IPS DF 19.7 (cell line): Measurements from ENCODE around the gene BMP7.

Source experiments
- DNase-seq: peaks from one replicate; pipeline ENCODE4 v3.0.0-alpha.2; 2013; ENCODE audit warnings: low read depth, low spot score

BMP7 gene

DNA sequence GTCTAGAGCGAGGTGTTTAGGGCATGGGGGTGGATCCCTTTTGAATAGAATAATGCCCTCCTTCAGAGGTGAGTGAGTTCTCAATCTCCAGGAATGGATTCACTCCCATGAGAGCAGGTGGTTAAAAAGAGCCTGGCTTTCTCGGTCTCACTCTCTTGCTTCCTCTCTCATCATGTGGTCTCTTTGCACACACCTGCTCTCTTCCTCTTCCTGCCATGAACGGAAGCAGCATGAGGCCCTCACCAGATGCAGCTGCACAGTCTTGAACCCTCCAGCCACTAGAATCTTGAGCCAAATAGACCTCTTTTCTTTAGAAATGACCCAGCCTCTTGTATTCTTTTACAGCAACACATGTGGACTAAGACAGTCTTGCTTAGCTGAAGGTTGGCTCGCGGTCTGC, 119.3 kb downstream of the BMP7 start:
- no peak for DNase-seq

DNA sequence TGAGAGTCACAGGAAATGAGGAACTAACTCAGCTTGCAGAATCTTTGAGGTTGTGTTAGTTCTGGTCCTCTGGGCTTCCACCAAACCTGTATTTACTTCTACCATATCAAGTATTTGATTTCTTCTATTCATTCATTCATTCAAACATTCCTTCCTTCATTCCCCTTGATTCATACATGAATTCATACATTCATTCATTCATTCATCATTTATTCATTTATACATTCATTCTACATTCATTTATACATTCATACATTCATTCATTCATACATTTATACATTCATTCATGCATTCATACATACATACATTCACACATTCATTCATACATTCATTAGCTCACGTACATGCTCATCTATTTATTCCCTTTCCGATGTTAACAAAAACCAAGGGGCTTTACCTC, 120.3 kb downstream of the BMP7 start:
- no peak for DNase-seq

DNA sequence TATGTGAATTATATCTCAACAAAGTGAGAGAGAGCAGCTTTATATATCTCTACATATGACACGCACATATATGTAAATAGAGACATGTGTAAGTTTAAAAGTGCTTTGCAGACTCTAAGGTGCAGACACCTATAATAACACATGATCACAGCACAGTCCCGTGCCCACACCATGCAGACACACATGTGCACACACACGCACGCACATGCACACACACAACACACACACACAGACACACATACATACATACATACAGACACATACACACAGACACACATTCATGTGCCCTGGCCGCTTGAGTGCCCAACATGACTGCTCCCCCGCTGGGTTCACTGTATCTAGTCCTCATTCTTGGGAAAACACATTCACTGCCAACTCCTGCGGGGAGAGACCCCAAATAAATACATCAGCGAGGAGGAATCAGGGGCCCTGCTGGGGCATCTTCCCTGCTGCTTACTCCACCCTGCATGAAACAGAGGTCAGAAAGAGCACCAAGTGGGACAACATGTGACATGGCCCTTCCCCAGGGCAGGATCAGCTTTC, 121.3 kb downstream of the BMP7 start:
- no peak for DNase-seq

DNA sequence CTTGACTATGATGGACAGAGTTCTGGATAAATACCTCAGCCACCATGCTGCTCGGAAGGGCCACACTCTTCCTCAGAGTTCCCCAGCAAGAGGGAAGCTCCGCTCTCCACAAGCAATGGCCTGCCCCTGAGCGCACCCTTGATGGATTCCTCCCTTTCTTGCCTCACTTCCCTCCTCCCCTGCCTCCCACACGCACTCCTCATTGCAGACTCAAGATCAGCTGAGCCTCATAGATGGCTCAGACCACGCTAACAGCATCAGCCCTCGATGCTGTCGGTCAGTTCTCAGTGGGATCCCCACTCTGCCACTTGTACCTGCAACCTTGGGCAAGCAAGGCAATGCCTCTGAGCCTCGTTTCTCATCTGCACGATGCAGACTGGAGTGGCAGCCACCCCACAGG, 123.3 kb downstream of the BMP7 start:
- DNase-seq, result no peak

DNA sequence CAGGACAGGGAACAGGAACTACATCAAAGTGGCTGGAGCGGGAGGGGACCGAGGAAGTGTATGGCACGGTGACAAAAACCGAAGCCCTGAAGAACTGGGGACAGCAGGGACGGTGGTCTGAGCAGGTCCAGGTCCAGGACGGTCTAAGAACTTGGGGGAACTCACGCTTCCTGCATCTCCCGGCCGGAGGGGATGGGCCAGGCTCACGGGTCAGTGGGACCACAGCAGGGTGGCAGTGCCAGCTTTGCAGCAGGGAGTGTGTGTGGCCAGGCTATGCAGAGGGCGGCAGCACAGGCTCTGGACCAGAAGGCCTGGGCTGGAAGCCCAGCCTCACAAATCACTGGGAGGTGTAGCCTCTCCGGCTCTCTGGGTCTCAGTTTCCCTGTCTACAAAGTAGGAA, 123.8 kb downstream of the BMP7 start:
- no peak for DNase-seq

DNA sequence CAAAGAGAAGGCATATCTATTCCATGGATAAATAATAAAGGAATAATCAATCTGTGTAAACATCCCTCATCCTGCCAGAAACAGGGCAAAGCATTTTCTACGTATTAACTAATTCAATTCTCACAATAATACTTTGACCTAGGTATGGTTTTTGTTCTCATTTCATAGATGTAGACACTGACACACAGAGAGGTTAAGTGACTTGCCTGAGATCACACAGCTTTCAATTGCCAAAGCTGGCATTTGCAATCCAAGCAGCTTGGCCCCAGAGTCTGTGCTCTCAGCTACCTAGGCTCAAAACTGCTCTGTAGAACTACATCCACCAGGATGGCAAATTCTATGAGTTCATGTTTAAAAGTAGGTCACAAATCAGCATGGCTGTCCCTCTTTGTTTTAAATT, 124.9 kb downstream of the BMP7 start:
- DNase-seq, result no peak

DNA sequence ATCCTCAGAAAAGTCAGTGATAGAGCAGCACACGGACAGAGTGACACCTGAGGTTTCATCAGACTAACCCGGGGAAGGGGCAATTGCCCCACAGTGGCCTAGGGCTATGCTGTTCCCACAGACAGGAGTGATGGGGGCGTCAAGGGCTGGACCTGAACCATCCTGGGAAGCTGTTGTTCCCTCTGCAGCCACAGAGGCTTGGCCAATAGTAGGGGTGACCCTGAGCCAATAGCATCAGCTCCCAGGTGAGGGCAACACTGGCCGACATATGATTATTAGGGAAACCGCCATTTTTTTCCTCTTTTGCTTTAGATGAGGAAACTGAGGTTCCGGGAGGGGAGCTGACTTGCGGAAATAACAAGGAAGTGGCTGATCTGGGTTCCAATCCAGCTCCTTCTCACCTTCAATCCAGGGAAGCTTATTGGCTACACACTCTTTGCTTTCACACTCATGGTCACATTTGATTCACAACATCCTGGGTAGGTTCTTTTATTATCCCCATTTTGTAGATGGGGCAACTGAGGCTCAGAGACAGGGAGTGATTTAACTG, 126.0 kb downstream of the BMP7 start:
- DNase-seq, result no peak

DNA sequence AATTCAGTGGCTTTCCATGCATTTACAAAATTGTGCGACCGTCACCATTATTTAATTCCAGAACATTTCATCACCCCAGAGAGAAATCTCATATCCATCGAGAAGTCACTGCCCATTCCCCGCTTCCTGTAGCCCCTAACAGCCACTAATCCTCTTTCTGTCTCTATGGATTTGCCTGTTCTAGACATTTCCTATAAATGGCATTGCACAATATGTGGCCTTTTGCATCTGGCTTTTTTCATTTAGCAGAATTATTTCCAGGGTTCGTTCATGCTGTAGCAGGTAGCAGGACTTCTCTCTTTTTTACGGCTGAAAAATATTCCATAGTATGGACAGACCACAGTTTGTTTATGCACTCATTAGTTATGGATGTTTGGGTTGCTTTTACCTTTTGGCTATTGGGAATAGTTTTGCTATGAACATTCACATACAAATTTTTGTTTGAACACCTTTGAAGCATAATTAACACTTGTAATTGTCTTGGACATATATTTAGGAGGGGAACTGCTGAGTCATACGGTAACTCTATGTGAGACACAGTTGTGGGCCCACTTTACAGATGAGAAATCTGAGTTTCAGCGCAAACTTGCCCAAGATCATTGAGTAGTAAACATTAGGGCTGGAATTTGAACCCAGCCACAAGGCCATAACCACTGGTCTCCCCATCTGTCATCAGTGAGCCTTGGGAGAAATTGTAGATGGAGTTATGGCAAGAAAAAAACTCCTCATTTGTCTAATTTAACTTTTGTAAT, 126.9 kb downstream of the BMP7 start:
- DNase-seq, result no peak

DNA sequence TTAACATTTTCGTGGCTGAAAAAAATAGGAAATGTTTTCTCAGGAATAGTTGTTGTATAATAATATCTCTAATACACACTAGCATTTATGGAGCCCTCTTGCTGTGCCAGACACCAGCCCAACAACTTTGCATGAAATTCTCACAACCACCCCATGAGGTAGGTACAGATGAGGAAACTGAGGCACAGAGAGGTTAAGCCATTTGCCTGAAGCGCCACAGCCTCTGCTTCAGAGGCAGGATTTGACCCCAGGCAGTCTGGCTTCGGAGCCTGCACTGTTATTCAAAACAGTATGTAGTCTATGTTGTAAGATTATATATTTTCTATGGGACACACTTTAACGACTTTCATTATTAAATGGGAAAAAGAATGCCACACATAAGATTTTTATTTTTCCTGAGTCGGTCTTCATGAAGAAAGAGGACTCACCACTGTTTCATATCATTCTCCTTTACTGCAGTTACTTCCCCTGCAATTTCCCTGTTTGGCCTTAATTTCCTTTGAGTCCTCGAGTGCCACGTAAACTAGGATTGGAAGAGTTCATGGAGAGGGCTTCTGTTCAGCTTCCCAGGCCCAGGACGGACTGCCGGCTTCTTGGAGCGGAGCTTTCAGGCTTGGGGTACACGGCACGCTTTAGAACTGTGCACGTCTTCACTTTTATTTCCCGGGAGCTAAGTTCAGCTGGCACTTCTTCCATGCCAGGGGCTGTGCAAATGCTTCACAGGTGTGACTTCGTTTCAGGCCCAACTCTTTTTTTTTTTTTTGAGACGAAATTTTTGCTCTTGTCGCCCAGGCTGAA, 128.0 kb downstream of the BMP7 start:
- no peak for DNase-seq

DNA sequence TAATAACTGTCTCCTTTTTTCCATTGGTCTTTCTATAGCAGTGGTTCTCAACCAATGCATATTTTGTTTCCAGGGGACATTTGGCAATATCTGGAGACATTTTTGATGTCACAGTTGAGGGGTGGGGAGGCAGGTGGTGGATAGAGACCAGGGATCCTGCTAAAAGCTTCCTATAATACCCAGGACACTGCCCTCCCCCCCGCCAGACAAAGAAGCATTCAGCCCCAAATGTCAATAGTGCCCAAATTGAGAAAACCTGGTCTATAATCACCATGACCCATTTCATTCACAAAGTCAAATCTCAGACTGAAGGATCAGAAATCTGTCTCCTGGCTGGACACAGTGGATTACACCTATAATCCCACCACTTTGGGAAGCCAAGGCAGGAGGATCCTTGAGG, 128.8 kb downstream of the BMP7 start:
- no peak for DNase-seq

DNA sequence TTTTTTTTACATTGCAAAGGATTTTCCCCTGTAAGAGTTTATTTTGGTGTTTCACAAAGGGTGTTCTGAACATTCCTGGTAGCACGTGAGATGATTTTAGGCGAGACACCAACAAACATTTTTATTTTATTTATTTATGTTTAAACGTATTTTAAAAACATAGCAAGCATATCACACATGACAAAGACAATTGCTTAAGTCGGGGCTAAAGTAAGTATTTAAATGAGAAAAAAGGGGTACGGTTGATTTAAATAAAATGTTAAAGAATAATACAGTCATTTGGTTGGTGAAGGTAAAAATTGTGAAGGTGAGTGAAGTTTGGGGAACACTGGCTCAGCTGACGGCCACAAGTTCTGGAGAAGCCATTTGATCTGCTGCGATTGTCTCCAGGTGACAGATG, 129.7 kb downstream of the BMP7 start:
- DNase-seq, result no peak

DNA sequence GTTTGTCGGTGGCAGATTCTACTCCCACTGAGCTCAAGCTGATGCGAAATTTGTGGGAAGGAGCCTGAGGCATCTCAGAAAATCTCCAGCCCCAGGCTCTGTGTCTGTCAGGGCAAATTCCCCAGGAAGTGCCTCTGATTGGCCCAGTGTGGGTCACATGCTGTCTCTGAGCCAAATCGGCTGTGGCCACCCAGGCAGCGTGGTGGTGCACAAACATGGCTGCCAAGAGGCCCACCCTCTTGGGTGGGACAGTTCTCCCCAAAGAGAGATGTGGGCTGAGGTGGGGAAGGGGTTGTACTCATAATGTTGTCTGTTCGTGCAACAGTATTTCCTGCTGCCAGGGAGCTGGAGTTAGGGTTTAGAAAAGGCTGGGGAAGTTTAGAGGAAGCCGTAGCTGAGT, 130.6 kb downstream of the BMP7 start:
- DNase-seq, result no peak

DNA sequence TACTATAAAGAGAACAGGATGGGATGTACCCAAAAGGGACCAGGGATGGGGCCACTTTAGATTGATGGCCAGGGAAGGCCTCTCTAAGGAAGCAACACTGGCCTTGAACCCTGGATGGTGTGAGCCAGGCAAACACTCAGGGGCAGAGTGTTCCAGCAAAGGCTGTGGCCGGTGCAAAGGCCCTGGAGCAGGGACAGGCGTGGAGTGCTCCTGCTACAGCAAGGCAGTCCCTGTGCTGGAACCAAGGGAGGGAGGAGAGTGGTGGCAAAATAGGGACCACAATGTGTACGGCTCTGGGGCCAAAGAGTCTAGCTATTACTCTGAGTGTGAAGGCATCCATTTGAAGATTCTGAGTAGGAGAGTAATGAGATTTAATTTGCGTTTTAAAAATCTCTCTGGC, 131.6 kb downstream of the BMP7 start:
- no peak for DNase-seq

DNA sequence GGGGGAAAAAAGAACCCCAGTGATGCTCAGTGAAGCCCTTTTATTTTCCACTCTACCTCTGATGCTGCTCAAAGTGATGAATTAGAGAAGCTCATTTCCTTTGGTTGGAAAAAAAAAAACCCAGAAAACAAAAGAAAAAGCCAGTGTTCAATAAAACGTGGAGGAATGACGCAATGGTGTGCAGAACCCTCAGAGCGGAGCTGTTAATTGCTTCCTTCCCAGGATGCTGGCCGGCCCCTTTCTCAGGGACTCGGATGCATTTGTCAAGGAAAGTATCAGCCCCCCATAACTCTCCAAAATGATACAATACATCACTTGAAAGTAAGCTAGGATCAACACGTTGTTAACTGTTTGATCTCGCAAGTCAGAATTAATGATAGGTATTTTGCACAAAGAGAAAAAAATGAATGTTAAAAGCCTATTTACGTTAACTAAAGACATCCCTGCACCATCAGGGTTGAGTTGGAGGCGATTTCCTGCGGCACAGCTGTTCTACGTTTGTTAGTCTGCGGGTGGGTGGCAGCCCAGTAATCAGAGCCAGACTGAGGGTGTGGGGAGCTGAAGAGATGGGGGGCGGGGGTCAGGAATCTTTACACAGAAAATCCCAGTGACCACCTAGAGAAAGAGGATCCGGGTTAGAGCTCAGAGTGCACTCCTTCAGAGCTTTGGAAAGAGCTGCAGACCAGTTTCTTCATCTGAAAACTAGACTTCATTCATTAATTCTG, 132.4 kb downstream of the BMP7 start:
- no peak for DNase-seq

DNA sequence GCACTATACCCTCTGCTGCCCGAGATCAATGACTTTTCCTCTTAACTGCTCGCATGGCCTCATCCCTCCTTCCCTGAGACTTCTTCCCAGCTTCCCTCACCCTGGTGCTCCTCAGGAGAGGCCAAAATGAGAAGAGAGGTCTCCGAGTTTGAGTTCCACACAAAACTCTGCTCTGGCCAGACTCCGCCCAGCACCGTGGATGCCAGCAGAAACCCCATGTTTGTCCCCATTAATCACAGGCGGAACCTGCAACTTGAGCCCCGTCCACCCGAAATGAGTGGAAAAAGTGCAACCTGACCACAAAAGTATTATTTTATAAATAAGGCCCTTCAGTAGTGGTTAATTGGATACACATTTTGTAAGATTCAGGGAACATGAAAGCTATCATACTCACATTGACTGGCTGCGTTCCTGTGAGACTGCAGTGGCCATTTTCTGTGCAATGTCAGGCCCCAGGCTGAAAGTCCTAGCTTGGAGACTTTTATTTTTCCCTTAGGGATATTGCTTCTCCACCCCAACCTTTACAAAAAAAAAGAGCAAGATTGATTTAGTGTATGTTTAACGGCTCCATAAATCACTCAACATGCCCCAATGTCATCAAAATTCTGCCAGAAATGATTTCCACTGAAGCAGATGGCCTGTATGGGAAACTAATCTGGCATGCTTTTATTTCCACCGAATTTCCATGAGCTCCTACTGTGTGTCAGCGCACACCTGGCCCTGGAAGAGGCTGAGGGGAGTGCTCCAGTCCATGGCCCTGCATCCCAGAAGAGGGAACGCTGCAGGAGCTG, 134.6 kb downstream of the BMP7 start:
- DNase-seq, result no peak

DNA sequence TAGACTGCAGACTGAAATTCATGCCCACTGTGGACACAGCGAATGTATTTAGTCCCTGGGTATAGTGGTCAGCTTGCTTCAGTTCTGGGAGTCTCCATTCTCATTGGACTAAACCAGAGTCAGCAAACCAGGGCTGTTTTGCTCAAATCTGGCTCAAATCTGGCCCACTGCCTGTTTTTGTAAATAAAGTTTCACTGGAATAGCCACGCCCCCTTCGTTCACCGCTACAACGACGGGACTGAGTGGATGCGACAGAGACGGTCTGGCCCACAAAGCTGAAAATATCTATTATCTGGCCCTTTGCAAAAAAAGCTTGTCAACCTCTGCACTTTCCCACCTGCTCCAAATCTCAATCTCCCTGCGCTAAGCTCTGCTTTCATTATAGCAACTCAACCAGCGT, 135.4 kb downstream of the BMP7 start:
- DNase-seq, result no peak

DNA sequence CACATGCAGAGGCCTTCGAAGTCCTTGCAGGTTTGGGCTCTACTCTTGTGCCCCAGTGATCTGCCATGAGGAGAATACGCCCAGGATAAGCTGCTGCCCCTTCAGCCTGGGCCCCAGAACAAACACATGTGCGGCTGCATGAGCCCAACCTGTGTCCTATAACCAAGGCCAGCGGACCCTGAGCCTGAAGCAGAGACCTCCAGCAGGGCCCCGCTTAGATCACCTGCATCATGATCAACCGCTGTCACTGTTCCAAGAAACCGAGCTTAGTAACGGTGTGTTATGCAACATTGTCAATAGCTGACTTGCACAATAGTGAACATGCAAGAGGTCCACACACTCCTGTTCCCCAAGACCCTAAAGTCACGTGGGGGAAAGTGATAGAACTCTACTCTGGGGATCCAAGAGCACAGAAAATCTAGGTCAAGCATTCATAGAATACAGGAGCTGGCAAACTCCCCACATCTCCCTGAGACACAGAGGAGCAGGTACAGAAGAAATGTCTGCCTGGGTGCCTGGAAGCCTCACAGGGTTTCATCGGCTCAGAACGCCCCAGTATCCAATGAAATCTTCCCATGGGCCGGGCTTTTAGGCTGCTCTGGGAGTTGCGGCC, 136.2 kb downstream of the BMP7 start:
- no peak for DNase-seq

DNA sequence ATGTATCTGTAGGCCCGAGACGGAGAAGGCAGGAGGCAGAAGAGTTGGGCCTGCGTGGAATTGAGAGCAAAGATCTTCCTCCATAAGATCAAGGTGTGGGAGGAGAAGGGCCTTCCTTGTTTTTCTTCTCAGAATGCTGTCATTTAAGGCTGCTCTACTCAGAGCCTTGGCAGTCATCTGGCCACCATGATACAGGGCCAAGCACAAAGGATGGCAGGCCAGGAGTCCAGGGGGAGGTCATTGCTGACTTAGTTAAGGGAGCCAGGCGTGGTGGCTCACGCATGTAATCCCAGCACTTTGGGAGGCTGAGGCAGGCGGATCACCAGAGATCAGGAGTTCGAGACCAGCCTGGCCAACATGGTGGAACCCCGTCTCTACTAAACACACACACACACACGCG, 137.1 kb downstream of the BMP7 start:
- no peak for DNase-seq

DNA sequence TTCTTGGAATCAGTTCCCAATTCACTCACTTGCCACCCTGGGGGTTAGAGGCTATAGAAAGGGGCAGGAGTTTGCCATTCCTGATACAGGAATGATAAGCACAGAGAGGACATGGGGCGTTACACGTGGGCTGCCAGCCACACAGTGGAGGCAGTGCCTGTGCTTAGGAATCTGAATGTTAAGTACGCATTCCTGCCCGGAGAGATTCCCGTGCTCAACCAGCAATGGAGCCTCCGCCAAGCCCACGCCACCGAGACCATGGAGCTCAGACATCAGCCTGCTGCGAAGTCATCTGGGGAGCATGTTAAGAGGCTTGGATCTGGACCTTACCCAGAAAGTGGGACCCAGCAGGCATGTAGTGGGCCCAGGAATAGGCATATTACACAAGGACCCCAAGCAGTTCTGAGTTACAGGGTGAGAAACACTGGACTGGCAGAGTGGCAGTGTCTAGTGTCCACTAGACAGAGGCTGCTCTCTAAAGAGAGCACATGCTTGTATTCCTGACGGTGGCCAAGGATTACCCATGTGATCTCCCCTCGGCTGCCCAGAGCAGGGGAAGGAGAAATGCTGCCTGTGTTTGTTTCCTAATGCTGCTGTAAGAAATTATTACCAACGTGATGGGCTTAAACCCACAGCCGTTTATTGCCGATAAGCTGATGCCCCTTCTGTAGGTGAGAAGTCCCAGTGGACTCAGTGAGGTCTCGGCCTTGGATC, 138.2 kb downstream of the BMP7 start:
- DNase-seq, result no peak

DNA sequence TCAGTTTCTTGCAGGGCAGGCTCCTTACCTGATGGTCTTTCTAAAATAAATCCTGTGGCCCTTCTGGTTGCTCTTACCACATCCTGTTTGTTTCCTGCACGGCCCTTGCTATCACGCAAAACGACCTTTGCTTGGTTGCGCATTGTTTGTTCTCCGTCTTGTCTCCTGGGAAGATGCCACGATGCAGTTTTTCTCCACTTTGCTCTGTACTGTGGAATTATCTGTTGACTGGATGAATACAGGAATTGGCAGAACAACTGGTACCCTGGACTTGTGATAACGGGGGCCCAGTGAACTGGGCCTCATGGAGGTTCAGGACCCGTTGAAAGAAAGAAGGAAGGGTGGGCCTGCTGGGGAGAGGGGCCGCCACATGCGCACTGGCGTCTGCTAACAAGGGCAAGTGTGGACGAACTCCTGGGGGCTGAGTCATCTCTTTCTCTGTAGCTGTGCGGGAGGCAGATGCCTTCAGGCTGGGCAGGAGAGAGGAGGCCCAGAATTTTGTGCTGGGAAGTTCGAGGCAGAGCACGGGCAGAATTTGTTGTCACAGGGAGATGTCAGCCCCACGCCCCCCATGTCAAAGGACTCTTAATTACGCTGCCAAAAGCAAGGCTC, 139.9 kb downstream of the BMP7 start:
- DNase-seq, result no peak
